ENCODE measurements around the gene LIPN. TPM values are rescaled to one million over a fixed set of nuclear protein-coding genes. Genes with fewer than 3 reads are reported as not detected.

The LIPN gene
- total RNA-seq, 1 donor from 2014 or later = not detected

GRCh38 chr10:88828310-88828709 lies 68.5 kb downstream of the LIPN start:
- no peak for DNase-seq (ENCODE audit: low spot score)

Other genes with a start within 250 kb of the LIPN start
- gene RNLS, start 176.7 kb upstream of the LIPN start, total RNA-seq = 20.8 TPM
- gene LIPJ, start 173.3 kb upstream of the LIPN start, total RNA-seq = 0.39 TPM
- gene LIPF, start 95.6 kb upstream of the LIPN start, total RNA-seq = not detected
- not detected for gene LIPK, start 53.8 kb upstream of the LIPN start, total RNA-seq
- gene LIPM, start 42.7 kb downstream of the LIPN start, total RNA-seq = not detected
- 14.7 TPM for gene ANKRD22, start 91.8 kb downstream of the LIPN start, total RNA-seq
- gene STAMBPL1, start 120.2 kb downstream of the LIPN start, total RNA-seq = 13.2 TPM
- gene ACTA2, start 192.8 kb downstream of the LIPN start, total RNA-seq = 1,405 TPM
- gene FAS, start 230.8 kb downstream of the LIPN start, total RNA-seq = 34.7 TPM

Data from ureter (tissue), 1 donor.